ENCODE measurements around the gene CTSC. TPM values are rescaled to one million over a fixed set of nuclear protein-coding genes. Genes with fewer than 3 reads are reported as not detected.

CTSC gene
- total RNA-seq, 1 experiment from 2014 or later, result 119 TPM

GRCh38 chr11:88378422-88379066 is 41.0 kb upstream of the CTSC start:
- TF ChIP-seq EZH2 (IDR thresholded peaks at IDR 0.05; ENCODE audit: low read depth), result no peak
- no peak for TF ChIP-seq CTCF (conservative IDR thresholded peaks at IDR 0.05)
- H3K36me3 ChIP-seq (ENCODE audit: low read depth), result no peaks in the 10 kb centered on the region
- no peak overlapping the region for H3K4me2 ChIP-seq
- no TSS peak for BruUV-seq (replicated peaks)
- no peaks in the 10 kb centered on the region for H3K27me3 ChIP-seq (ENCODE audit: insufficient read depth, low read depth)
- no peak overlapping the region for H2AFZ ChIP-seq
- no peaks in the 10 kb centered on the region for H4K20me1 ChIP-seq (ENCODE audit: insufficient read depth)
- peaks cover 13% of the 10 kb centered on the region for H3K4me1 ChIP-seq (replicated peaks; ENCODE audit: insufficient read depth)
- ChIA-PET CTCF (no interaction called here), POLR2A (ENCODE audit: unreplicated experiment) (interaction anchor here (0.6 kb wide), 1 partner anchor 53 kb away, joined by 4 read pairs; no protein-coding TSS in a partner anchor)
- H3K4me3 ChIP-seq, result no peak overlapping the region
- no peaks in the 10 kb centered on the region; the same call in 1 of the 2 replicates for H3K9me3 ChIP-seq (ENCODE audit: insufficient read depth, low read depth)
- H3F3A ChIP-seq (ENCODE audit: insufficient read depth, low read depth), result peaks cover 4% of the 10 kb centered on the region; the same call in 1 of the 2 replicates
- H3K27ac ChIP-seq, result no peak overlapping the region
- no peaks in the 10 kb centered on the region for H3K79me2 ChIP-seq (ENCODE audit: low read depth)
- DNase-seq, result no peak
- 0 out of 2 replicates have a peak, but pooled peaks cover 15% of the 10 kb centered on the region for H3K9me2 ChIP-seq (ENCODE audit: insufficient read depth)
- intact Hi-C loops (cut with micrococcal nuclease; ENCODE audit: unreplicated experiment), result no loop called here

GRCh38 chr11:88377646-88378045 is 40.1 kb upstream of the CTSC start:
- Histone ChIP-seq H3K4me2 (no peak overlapping the region), H3K36me3 (ENCODE audit: low read depth) (no peaks in the 10 kb centered on the region), H3K9me3 (ENCODE audit: insufficient read depth, low read depth) (no peaks in the 10 kb centered on the region; the same call in 1 of the 2 replicates), H3F3A (ENCODE audit: insufficient read depth, low read depth) (no peaks in the 10 kb centered on the region), H4K20me1 (ENCODE audit: insufficient read depth) (no peaks in the 10 kb centered on the region), H3K79me2 (ENCODE audit: low read depth) (no peaks in the 10 kb centered on the region), H2AFZ (no peak overlapping the region), H3K4me3 (no peak overlapping the region), H3K4me1 (replicated peaks; ENCODE audit: insufficient read depth) (peaks cover 4% of the 10 kb centered on the region; the same call in 1 of the 2 replicates), H3K27ac (no peak overlapping the region), H3K9me2 (ENCODE audit: insufficient read depth) (0 out of 2 replicates have a peak, but pooled peaks cover 15% of the 10 kb centered on the region), H3K27me3 (ENCODE audit: insufficient read depth, low read depth) (no peaks in the 10 kb centered on the region)
- POLR2A ChIA-PET (ENCODE audit: unreplicated experiment), result no interaction called here
- CTCF ChIA-PET, result no interaction called here
- DNase-seq, result no peak
- intact Hi-C loops (cut with micrococcal nuclease; ENCODE audit: unreplicated experiment), result no loop called here
- no peak for TF ChIP-seq CTCF (conservative IDR thresholded peaks at IDR 0.05)
- no TSS peak for BruUV-seq (replicated peaks)

- Histone ChIP-seq H3K9me3 (ENCODE audit: insufficient read depth, low read depth) (no peaks in the 10 kb centered on the region; the same call in 1 of the 2 replicates), H3K4me1 (replicated peaks; ENCODE audit: insufficient read depth) (no peaks in the 10 kb centered on the region), H3K4me2 (no peak overlapping the region), H3K36me3 (ENCODE audit: low read depth) (no peaks in the 10 kb centered on the region), H3K27me3 (ENCODE audit: insufficient read depth, low read depth) (no peaks in the 10 kb centered on the region), H3F3A (ENCODE audit: insufficient read depth, low read depth) (no peaks in the 10 kb centered on the region), H3K9me2 (ENCODE audit: insufficient read depth) (0 out of 2 replicates have a peak, but pooled peaks cover 15% of the 10 kb centered on the region), H2AFZ (no peak overlapping the region), H3K79me2 (ENCODE audit: low read depth) (no peaks in the 10 kb centered on the region), H4K20me1 (ENCODE audit: insufficient read depth) (no peaks in the 10 kb centered on the region), H3K27ac (no peak overlapping the region), H3K4me3 (no peak overlapping the region)
- no TSS peak for BruUV-seq (replicated peaks)
- CTCF ChIA-PET, result no interaction called here
- TF ChIP-seq EZH2 (IDR thresholded peaks at IDR 0.05; ENCODE audit: low read depth) (no peak), CTCF (conservative IDR thresholded peaks at IDR 0.05) (no peak)
- no peak for DNase-seq
- intact Hi-C loops (cut with micrococcal nuclease; ENCODE audit: unreplicated experiment), result no loop called here
- POLR2A ChIA-PET (ENCODE audit: unreplicated experiment), result no interaction called here
Observed at GRCh38 chr11:88377144-88377543, 39.6 kb upstream of the CTSC start.

Data from PC-9 (cell line).